SK-N-SH (cell line): Measurements from ENCODE around the gene FBXL15. TPM values are rescaled to one million over a fixed set of nuclear protein-coding genes. Genes with fewer than 3 reads are reported as not detected.

Experiments
- CTCF ChIA-PET: fragments of 300-600, 350-600 bp; formaldehyde crosslinking; extraction: SDS; loops from one replicate; lab custom pipeline; 2021; lab: Yijun Ruan, JAX
- POLR2A ChIA-PET: fragments of 350-600 bp; sonication (Branson Sonifier 250); formaldehyde crosslinking; extraction: SDS; loops from one replicate; lab custom pipeline; 2020; ENCODE audit warnings: antibody characterized with exemption, inconsistent platforms; lab: Yijun Ruan, JAX
- DNase-seq: peaks from one replicate; pipeline ENCODE4 v3.0.0; 2012
- H2AFZ ChIP-seq: fragments of 200-600 bp; sonication (generic); 2 replicates; pipeline ENCODE4 v1.8.1; 2016; ENCODE audit warnings: antibody characterized with exemption, mild to moderate bottlenecking, low read depth
- H3F3A ChIP-seq: fragments of 200-600 bp; sonication (generic); replicated peaks from 2 replicates; pipeline ENCODE3; 2016; ENCODE audit warnings: antibody characterized with exemption, mild to moderate bottlenecking; ENCODE audit not compliant: insufficient read depth
- H3K27ac ChIP-seq, 2 experiments: fragments of 200-500 bp in 1 of 2; fragments of 200-600 bp in 1 of 2; sonication (Bioruptor generic) in 1 of 2; sonication (generic), shearing (Covaris generic) in 1 of 2; 2 replicates each; pipeline versions ENCODE4 v1.5.1 to v1.6.1; 2014 to 2016; ENCODE audit warnings: low read depth in 2 of 2, inconsistent platforms in 1 of 2, low read length in 1 of 2, mild to moderate bottlenecking in 1 of 2, mixed read lengths in 1 of 2
- H3K27me3 ChIP-seq: fragments of 200-600 bp; sonication (generic), shearing (Covaris generic); 2 replicates; pipeline ENCODE4 v1.6.1; 2016; ENCODE audit warnings: mixed run types; ENCODE audit not compliant: insufficient read depth
- H3K36me3 ChIP-seq, 2 experiments: fragments of 200-500 bp in 1 of 2; fragments of 200-600 bp in 1 of 2; sonication (Bioruptor generic) in 1 of 2; sonication (generic) in 1 of 2; replicated peaks in 1 of 2; 2 replicates each; pipeline versions ENCODE3 to v1.5.1; 2014 to 2016; ENCODE audit warnings: low read length in 1 of 2, mild to moderate bottlenecking in 1 of 2; ENCODE audit not compliant: insufficient read depth in 2 of 2, control insufficient read depth in 1 of 2
- H3K4me1 ChIP-seq, 2 experiments: fragments of 200-500 bp in 1 of 2; fragments of 200-600 bp in 1 of 2; sonication (Bioruptor generic) in 1 of 2; sonication (generic), shearing (Covaris generic) in 1 of 2; 2 replicates each; pipeline versions ENCODE4 v1.5.1 to v1.6.1; 2014 to 2016; ENCODE audit warnings: low read depth in 1 of 2, low read length in 1 of 2, mixed run types in 1 of 2; ENCODE audit not compliant: insufficient read depth in 2 of 2, control insufficient read depth in 1 of 2
- H3K4me2 ChIP-seq: fragments of 200-600 bp; sonication (generic), shearing (Covaris generic); 2 replicates; pipeline ENCODE4 v1.6.1; 2017; ENCODE audit warnings: mixed run types
- H3K4me3 ChIP-seq, 2 experiments: fragments of 200-500 bp in 1 of 2; fragments of 200-600 bp in 1 of 2; sonication (Bioruptor generic) in 1 of 2; sonication (generic), shearing (Covaris generic) in 1 of 2; 2 replicates each; pipeline versions ENCODE4 v1.5.1 to v1.8.1; 2014 to 2016; ENCODE audit warnings: low read depth in 2 of 2, inconsistent platforms in 1 of 2, low read length in 1 of 2, mild to moderate bottlenecking in 1 of 2, mixed read lengths in 1 of 2, moderate library complexity in 1 of 2
- H3K79me2 ChIP-seq: fragments of 200-600 bp; sonication (generic); 2 replicates; pipeline ENCODE4 v1.8.1; 2017; ENCODE audit warnings: mild to moderate bottlenecking; ENCODE audit not compliant: insufficient read depth
- H3K9ac ChIP-seq: fragments of 200-600 bp; sonication (generic); 2 replicates; pipeline ENCODE4 v1.6.1; 2017; ENCODE audit warnings: mixed run types
- H3K9me2 ChIP-seq: fragments of 200-600 bp; sonication (generic); 2 replicates; pipeline ENCODE4 v1.6.1; 2017; ENCODE audit warnings: mixed run types
- H3K9me3 ChIP-seq: fragments of 200-600 bp; sonication (generic); 2 replicates; pipeline ENCODE4 v1.6.1; 2017; ENCODE audit warnings: mixed run types, mild to moderate bottlenecking, moderate library complexity
- H4K20me1 ChIP-seq: fragments of 200-600 bp; sonication (generic); 2 replicates; pipeline ENCODE4 v1.6.1; 2017; ENCODE audit warnings: mild to moderate bottlenecking, mixed run types; ENCODE audit not compliant: insufficient read depth
- ELF1 ChIP-seq: IDR thresholded peaks from 2 replicates; pipeline ENCODE4 v1.4.0; 2012
- EP300 ChIP-seq, 2 experiments: IDR thresholded peaks; 2 replicates each; pipeline versions ENCODE4 v1.4.0 to v1.6.1; 2012; ENCODE audit warnings: borderline replicate concordance in 1 of 2, low read depth in 1 of 2, low read length in 1 of 2
- EZH2phosphoT487 ChIP-seq: fragments of 200-600 bp; sonication (generic); IDR thresholded peaks from 2 replicates; pipeline ENCODE4 v1.6.1; 2017; ENCODE audit warnings: low read depth, mixed run types, mild to moderate bottlenecking, antibody characterized with exemption, moderate library complexity, borderline replicate concordance
- FOSL2 ChIP-seq: IDR thresholded peaks from 2 replicates; pipeline ENCODE4 v1.4.0; 2012; ENCODE audit warnings: low read depth, mild to moderate bottlenecking, moderate library complexity, borderline replicate concordance
- GABPA ChIP-seq: IDR thresholded peaks from 2 replicates; pipeline ENCODE4 v1.4.0; 2012; ENCODE audit warnings: low read depth, mild to moderate bottlenecking
- IRF3 ChIP-seq: fragments of 150-350 bp; IDR thresholded peaks from 2 replicates; pipeline ENCODE4 v1.6.1; 2016; ENCODE audit warnings: mild to moderate bottlenecking, low read depth, low read length
- MAX ChIP-seq: IDR thresholded peaks from 2 replicates; pipeline ENCODE4 v1.4.0; 2012; ENCODE audit warnings: low read depth
- MEF2A ChIP-seq: IDR thresholded peaks from 2 replicates; pipeline ENCODE4 v1.4.0; 2012; ENCODE audit warnings: low read depth, borderline replicate concordance
- POLR2AphosphoS5 ChIP-seq: IDR thresholded peaks from 2 replicates; pipeline ENCODE4 v1.6.1; 2012; ENCODE audit warnings: low read depth, low read length
- RCOR1 ChIP-seq: fragments of 150-350 bp; IDR thresholded peaks from 2 replicates; pipeline ENCODE4 v1.6.1; 2017; ENCODE audit warnings: antibody characterized with exemption, low read length
- REST ChIP-seq: IDR thresholded peaks from 2 replicates; pipeline ENCODE4 v1.6.1; 2012; ENCODE audit warnings: mild to moderate bottlenecking, low read depth, low read length, moderate library complexity
- RXRA ChIP-seq: IDR thresholded peaks from 2 replicates; pipeline ENCODE4 v1.4.0; 2012; ENCODE audit warnings: low read depth, mild to moderate bottlenecking, borderline replicate concordance
- SIN3A ChIP-seq: IDR thresholded peaks from 2 replicates; pipeline ENCODE4 v1.6.1; 2012; ENCODE audit warnings: low read depth, mild to moderate bottlenecking, low read length, moderate library complexity, borderline replicate concordance
- SMC3 ChIP-seq: IDR thresholded peaks from 2 replicates; pipeline ENCODE4 v1.6.1; 2012; ENCODE audit warnings: low read depth, low read length, improper control_type of control experiment
- TCF12 ChIP-seq: IDR thresholded peaks from 2 replicates; pipeline ENCODE4 v1.4.0; 2012
- USF1 ChIP-seq: IDR thresholded peaks from 2 replicates; pipeline ENCODE4 v1.4.0; 2012; ENCODE audit warnings: low read depth, borderline replicate concordance
- WGBS: methylation state at CpG from one replicate; pipeline ENCODE4 v1.1.6; 2017; ENCODE audit warnings: low lambda C conversion rate; 5-methylcytosine and 5-hydroxymethylcytosine counted together
- polyA plus RNA-seq, 3 experiments: library from polyadenylated mRNA; depleted of rRNA; stranded (reverse); fragments of >200 nt; gene quantifications; 2 replicates each; pipeline ENCODE4 v1.2.3, GENCODE V29; 2012

The FBXL15 gene
- polyA plus RNA-seq, 1 of the 3 experiments (the other 2 are of a cell fraction) = 17.2 TPM

GRCh38 chr10:102461187-102462054 is 40.8 kb downstream of the FBXL15 start (continued):
- TF ChIP-seq REST (peak; percentile 85), TCF12 (no peak; the same call in 1 of the 2 replicates), ELF1 (no peak)

- DNase-seq = no peak
- no peaks in the 10 kb centered on the region for H3K36me3 ChIP-seq
- no peak overlapping the region for H3K9ac ChIP-seq
- H3K27ac ChIP-seq = no peak overlapping the region
- no peak overlapping the region for H2AFZ ChIP-seq
- peaks cover 0 to 10% of the 10 kb centered on the region in 2 experiments; a peak in 1 of 4 replicates for H3K4me1 ChIP-seq
- H3F3A ChIP-seq = peaks cover 5% of the 10 kb centered on the region
- no peaks in the 10 kb centered on the region for H3K9me2 ChIP-seq
- no peak for TF ChIP-seq RXRA
- TF ChIP-seq MAX = no peak
- no peak for TF ChIP-seq POLR2AphosphoS5
- TF ChIP-seq FOSL2 = no peak
- no peak for TF ChIP-seq RCOR1
- no peak for TF ChIP-seq TCF12
- no peak for TF ChIP-seq SIN3A
- TF ChIP-seq EP300 (IDR thresholded peaks at IDR 0.05; ENCODE audit: borderline replicate concordance in 1 of 2, low read depth in 1 of 2, low read length in 1 of 2) = no peak
- TF ChIP-seq USF1 = no peak
- no peak for TF ChIP-seq EZH2phosphoT487
- TF ChIP-seq MEF2A = no peak
- TF ChIP-seq SMC3 = no peak
- TF ChIP-seq GABPA = no peak
- no peak for TF ChIP-seq IRF3
- no peaks in the 10 kb centered on the region for H3K9me3 ChIP-seq
- ChIA-PET POLR2A (interaction anchor here (1.3 to 2.8 kb wide), 3 partner anchors 11 to 30 kb away, joined by 5 to 27 read pairs (median 7); partner anchors contain the start of genes C10orf95 and CUEDC2), CTCF (interaction anchor here (0.9 to 3.9 kb wide), 7 partner anchors 16 to 1469 kb away, joined by 3 to 27 read pairs (median 3); no protein-coding TSS in a partner anchor)
- no peak overlapping the region for H3K4me2 ChIP-seq
- WGBS = 91% methylated on average over 6 of the region's 6 CpGs
- no peaks in the 10 kb centered on the region for H3K27me3 ChIP-seq
- no peaks in the 10 kb centered on the region for H3K79me2 ChIP-seq
- no peaks in the 10 kb centered on the region for H4K20me1 ChIP-seq
- no peak overlapping the region; a peak in 1 of 4 replicates for H3K4me3 ChIP-seq
These were observed 41.9 kb downstream of the FBXL15 start for GRCh38 chr10:102462512-102463054.
